Panc1 (cell line): Measurements from ENCODE around the gene EIF3L. TPM values are rescaled to one million over a fixed set of nuclear protein-coding genes. Genes with fewer than 3 reads are reported as not detected.

Experiments
- ATAC-seq: fragments of 200-7000 bp; cut with Tn5 transposase; 2 replicates; pipeline ENCODE4 v1.9.1; 2020; ENCODE audit warnings: mild to moderate bottlenecking, moderate library complexity
- BruUV-seq: library from RNA; stranded (reverse); fragments of 400-500 nt; replicated peaks from 2 replicates; lab custom pipeline; 2021; lab: Mats Ljungman, UMichigan
- CTCF ChIA-PET: fragments of 300-600 bp; sonication (Branson Sonifier 250); formaldehyde crosslinking; loops from one replicate; lab custom pipeline; 2022; ENCODE audit warnings: antibody characterized with exemption; lab: Charles Lee
- POLR2A ChIA-PET: fragments of 300-600 bp; sonication (Branson Sonifier 250); formaldehyde crosslinking; loops from one replicate; lab custom pipeline; 2022; ENCODE audit warnings: antibody characterized with exemption; lab: Charles Lee
- DNase-seq: peaks from one replicate; pipeline ENCODE4 v3.0.0-alpha.2; 2010; ENCODE audit warnings: low read depth, low spot score
- H3K27ac ChIP-seq: 2 replicates; pipeline ENCODE4 v1.5.1; 2011; ENCODE audit warnings: mild to moderate bottlenecking, low read length, inconsistent platforms
- H3K27me3 ChIP-seq: fragments of 200-500 bp; sonication (Bioruptor generic); 2 replicates; pipeline ENCODE4 v1.6.0; 2014; ENCODE audit warnings: low read length, inconsistent platforms; ENCODE audit not compliant: control insufficient read depth, insufficient read depth
- H3K36me3 ChIP-seq: fragments of 200-500 bp; sonication (Bioruptor generic); 2 replicates; pipeline ENCODE4 v1.5.1; 2014; ENCODE audit warnings: inconsistent platforms, mild to moderate bottlenecking, low read length, moderate library complexity; ENCODE audit not compliant: control insufficient read depth, insufficient read depth
- H3K4me1 ChIP-seq: 2 replicates; pipeline ENCODE4 v1.5.1; 2011; ENCODE audit warnings: inconsistent platforms, mild to moderate bottlenecking, low read length, moderate library complexity; ENCODE audit not compliant: control insufficient read depth, insufficient read depth
- H3K4me3 ChIP-seq, 2 experiments: 2 replicates each; pipeline ENCODE4 v1.5.1; 2011 to 2012; ENCODE audit warnings: low read depth in 2 of 2, low read length in 2 of 2, mild to moderate bottlenecking in 2 of 2, inconsistent platforms in 1 of 2, moderate library complexity in 1 of 2
- H3K9me3 ChIP-seq: fragments of 200-500 bp; sonication (Bioruptor generic); 2 replicates; pipeline ENCODE4 v1.5.1; 2014; ENCODE audit warnings: low read depth, mild to moderate bottlenecking, inconsistent platforms, low read length, moderate library complexity; ENCODE audit not compliant: control insufficient read depth, insufficient read depth
- POLR2AphosphoS5 ChIP-seq: IDR thresholded peaks from 2 replicates; pipeline ENCODE4 v1.6.1; 2012; ENCODE audit warnings: mild to moderate bottlenecking, low read depth, low read length, moderate library complexity
- SIN3A ChIP-seq: IDR thresholded peaks from 2 replicates; pipeline ENCODE4 v1.6.1; 2012; ENCODE audit warnings: low read depth, mild to moderate bottlenecking, low read length, moderate library complexity, borderline replicate concordance; ENCODE audit not compliant: insufficient read depth
- TCF7L2 ChIP-seq: IDR thresholded peaks from 2 replicates; pipeline ENCODE4 v1.6.1; 2011; ENCODE audit warnings: mild to moderate bottlenecking, low read depth, low read length, inconsistent platforms
- in situ Hi-C: cut with HindIII; loops from 2 replicates; pipeline ENCODE4 v1.10.0; 2016; ENCODE audit warnings: low sequenced_read_pairs, low pct_unique_long_range_greater_than_20kb
- intact Hi-C: fragments of 100-400 bp; cut with micrococcal nuclease; formaldehyde crosslinking; loops from one replicate; pipeline ENCODE4 v1.10.0; 2022; ENCODE audit not compliant: unreplicated experiment
- total RNA-seq: library from RNA; stranded (reverse); gene quantifications from one replicate; pipeline ENCODE4 v1.2.1, GENCODE V29; 2021; ENCODE audit not compliant: unreplicated experiment
- TF ChIP-seq, protein P1 (sequence below): fragments of 450-650 bp; IDR thresholded peaks from 2 replicates; pipeline ENCODE4 v1.5.1; 2017; ENCODE audit warnings: mild to moderate bottlenecking
- TF ChIP-seq, protein P2 (sequence below), 2 experiments: IDR thresholded peaks; 2 replicates each; pipeline ENCODE4 v1.6.1; 2011 to 2012; ENCODE audit warnings: low read depth in 2 of 2, control low read depth in 1 of 2, low read length in 1 of 2, mild to moderate bottlenecking in 1 of 2, moderate library complexity in 1 of 2; ENCODE audit not compliant: insufficient read depth in 1 of 2

EIF3L gene
- total RNA-seq, 1 experiment from 2014 or later = 211 TPM

GRCh38 chr22:37820350-37820749 is 28.9 kb upstream of the EIF3L start:
- POLR2A ChIA-PET = no interaction called here
- ATAC-seq = no peak

DNA sequence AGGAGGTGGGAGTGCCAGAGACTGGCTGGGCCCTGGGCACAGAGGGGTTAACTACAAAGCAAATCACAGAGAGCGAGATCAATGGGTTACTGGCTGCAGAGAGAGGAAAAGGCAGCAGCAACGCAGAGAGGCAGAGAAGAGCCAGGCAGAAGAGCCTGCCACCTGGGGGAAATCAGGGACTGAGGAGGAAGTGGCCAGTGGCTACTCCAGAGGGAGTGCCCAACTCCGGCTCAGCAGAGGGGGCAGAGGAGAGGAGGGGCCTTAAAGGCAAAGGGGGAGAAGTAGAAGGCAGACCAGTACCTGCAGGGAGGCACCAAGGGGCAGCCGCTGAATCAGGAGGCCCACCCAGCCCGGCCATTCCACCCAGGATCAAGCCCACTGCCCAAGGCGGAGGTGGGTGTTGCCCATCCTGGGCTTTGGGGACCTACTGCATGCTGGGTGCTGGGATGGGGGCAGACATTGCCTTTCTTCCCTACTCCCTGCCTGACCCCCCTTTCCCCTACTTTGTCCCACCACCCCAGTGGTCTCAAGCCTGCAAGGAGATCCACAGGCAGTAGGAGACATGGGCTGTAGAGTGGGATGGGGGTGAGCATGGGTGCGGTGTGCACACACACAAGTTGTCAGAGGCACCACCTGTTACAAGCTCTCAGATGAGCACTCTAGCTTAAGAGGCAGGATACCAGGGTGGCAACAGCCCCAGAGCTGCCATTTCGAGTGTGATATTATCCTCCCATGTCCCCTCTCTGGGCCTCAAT is 27.0 kb upstream of the EIF3L start:
- Histone ChIP-seq H3K9me3 (no peaks in the 10 kb centered on the region), H3K27me3 (no peaks in the 10 kb centered on the region), H3K4me1 (no peaks in the 10 kb centered on the region), H3K4me3 (no peak overlapping the region), H3K27ac (no peak overlapping the region), H3K36me3 (no peaks in the 10 kb centered on the region)
- ChIA-PET CTCF (no interaction called here), POLR2A (no interaction called here)
- DNase-seq (no peak), ATAC-seq (no peak)
- intact Hi-C loops (no loop called here), in situ Hi-C loops (no loop called here)
- no TSS peak for BruUV-seq
- TF ChIP-seq, protein P1, sequence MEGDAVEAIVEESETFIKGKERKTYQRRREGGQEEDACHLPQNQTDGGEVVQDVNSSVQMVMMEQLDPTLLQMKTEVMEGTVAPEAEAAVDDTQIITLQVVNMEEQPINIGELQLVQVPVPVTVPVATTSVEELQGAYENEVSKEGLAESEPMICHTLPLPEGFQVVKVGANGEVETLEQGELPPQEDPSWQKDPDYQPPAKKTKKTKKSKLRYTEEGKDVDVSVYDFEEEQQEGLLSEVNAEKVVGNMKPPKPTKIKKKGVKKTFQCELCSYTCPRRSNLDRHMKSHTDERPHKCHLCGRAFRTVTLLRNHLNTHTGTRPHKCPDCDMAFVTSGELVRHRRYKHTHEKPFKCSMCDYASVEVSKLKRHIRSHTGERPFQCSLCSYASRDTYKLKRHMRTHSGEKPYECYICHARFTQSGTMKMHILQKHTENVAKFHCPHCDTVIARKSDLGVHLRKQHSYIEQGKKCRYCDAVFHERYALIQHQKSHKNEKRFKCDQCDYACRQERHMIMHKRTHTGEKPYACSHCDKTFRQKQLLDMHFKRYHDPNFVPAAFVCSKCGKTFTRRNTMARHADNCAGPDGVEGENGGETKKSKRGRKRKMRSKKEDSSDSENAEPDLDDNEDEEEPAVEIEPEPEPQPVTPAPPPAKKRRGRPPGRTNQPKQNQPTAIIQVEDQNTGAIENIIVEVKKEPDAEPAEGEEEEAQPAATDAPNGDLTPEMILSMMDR = no peak

More at GRCh38 chr22:37820350-37820749, 28.9 kb upstream of the EIF3L start:
- no peak for DNase-seq
- intact Hi-C loops (no loop called here), in situ Hi-C loops (no loop called here)
- Histone ChIP-seq H3K36me3 (no peaks in the 10 kb centered on the region), H3K4me3 (no peak overlapping the region), H3K27ac (no peak overlapping the region), H3K9me3 (no peaks in the 10 kb centered on the region), H3K4me1 (no peaks in the 10 kb centered on the region), H3K27me3 (no peaks in the 10 kb centered on the region)
- BruUV-seq = no TSS peak
- TF ChIP-seq POLR2AphosphoS5 (no peak), SIN3A (no peak), TCF7L2 (no peak)
- TF ChIP-seq, protein P1 = no peak
- TF ChIP-seq, protein P2, sequence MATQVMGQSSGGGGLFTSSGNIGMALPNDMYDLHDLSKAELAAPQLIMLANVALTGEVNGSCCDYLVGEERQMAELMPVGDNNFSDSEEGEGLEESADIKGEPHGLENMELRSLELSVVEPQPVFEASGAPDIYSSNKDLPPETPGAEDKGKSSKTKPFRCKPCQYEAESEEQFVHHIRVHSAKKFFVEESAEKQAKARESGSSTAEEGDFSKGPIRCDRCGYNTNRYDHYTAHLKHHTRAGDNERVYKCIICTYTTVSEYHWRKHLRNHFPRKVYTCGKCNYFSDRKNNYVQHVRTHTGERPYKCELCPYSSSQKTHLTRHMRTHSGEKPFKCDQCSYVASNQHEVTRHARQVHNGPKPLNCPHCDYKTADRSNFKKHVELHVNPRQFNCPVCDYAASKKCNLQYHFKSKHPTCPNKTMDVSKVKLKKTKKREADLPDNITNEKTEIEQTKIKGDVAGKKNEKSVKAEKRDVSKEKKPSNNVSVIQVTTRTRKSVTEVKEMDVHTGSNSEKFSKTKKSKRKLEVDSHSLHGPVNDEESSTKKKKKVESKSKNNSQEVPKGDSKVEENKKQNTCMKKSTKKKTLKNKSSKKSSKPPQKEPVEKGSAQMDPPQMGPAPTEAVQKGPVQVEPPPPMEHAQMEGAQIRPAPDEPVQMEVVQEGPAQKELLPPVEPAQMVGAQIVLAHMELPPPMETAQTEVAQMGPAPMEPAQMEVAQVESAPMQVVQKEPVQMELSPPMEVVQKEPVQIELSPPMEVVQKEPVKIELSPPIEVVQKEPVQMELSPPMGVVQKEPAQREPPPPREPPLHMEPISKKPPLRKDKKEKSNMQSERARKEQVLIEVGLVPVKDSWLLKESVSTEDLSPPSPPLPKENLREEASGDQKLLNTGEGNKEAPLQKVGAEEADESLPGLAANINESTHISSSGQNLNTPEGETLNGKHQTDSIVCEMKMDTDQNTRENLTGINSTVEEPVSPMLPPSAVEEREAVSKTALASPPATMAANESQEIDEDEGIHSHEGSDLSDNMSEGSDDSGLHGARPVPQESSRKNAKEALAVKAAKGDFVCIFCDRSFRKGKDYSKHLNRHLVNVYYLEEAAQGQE (IDR thresholded peaks at IDR 0.05; ENCODE audit: insufficient read depth in 1 of 2, low read depth in 2 of 2, low read length in 1 of 2) = no peak
- CTCF ChIA-PET = interaction anchor here (0.7 kb wide), 1 partner anchor 43 kb away, joined by 3 read pairs; no protein-coding TSS in a partner anchor
